HG02973 (cell line): ENCODE results near the gene SAV1.
A peak's percentile ranks its signal among the peaks of the same experiment; 100 is the strongest.
"Not testable (repeated sequence)": the region's sequence is repeated elsewhere in the genome, so short reads cannot be mapped to it uniquely, and the experiment has no call there.

Experiments
- ATAC-seq: cut with Tn5 transposase; IDR thresholded peaks from one replicate; pipeline ENCODE4 v1.9.1; 2021; ENCODE audit warnings: moderate library complexity; ENCODE audit not compliant: unreplicated experiment

SAV1 gene

GRCh38 chr14:50666772-50667683, 1.1 kb downstream of the SAV1 start:
- no peak for ATAC-seq

GRCh38 chr14:50665300-50665699, 2.8 kb downstream of the SAV1 start:
- not testable (repeated sequence) for ATAC-seq

GRCh38 chr14:50664579-50664978, 3.5 kb downstream of the SAV1 start:
- ATAC-seq = not testable (repeated sequence)

DNA sequence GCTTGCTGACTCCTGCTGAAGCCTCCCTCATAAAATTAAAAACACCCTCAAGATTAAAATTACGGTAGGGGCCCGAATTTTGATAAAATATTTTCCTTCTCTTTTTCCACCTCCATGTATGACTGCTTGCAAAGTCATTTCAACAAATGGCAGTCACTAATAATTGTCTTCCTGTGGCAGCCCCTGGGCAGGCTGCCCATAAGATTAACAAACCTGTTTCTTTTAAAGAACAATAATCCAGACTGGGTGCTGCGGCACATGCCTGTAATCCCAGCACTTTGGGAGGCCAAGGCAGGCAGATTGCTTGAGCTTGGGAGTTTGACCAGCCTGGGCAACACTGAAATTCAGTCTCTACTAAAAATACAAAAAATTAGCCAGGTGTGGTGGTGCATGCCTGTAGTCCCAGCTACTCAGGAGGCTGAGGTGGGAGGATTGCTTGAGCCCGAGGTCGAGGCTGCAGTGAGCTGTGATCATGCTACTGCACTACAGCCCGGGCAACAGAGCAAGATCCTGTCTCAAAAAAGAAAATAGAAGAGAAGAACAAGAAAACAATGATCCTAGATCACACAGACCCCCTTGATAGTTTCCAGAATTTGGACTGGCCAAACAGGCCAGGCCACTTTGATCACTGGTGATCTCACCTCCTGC, 8.7 kb downstream of the SAV1 start:
- no peak for ATAC-seq

- no peak for ATAC-seq
Measured at GRCh38 chr14:50658203-50658602, 9.9 kb downstream of the SAV1 start.

DNA sequence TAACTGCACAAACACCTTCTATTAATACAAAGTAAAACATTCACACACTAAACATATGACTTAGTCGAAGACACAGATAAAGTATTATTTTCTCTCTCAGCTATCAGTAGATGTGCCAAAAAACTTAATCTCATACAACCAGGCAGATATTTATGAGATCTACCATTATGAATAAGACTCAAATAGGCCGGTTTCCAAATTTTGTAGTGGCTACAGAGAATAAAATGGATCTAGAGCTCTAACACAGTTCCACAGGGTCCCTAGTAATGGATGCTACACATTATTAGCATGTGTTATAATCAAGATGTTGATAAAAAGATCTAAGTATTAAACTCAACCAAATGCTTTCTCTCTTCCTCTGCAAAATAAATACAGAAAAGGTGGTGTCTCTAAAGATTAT, 10.4 kb downstream of the SAV1 start:
- no peak for ATAC-seq

- no peak for ATAC-seq
Measured at GRCh38 chr14:50656776-50657175, 11.3 kb downstream of the SAV1 start.

DNA sequence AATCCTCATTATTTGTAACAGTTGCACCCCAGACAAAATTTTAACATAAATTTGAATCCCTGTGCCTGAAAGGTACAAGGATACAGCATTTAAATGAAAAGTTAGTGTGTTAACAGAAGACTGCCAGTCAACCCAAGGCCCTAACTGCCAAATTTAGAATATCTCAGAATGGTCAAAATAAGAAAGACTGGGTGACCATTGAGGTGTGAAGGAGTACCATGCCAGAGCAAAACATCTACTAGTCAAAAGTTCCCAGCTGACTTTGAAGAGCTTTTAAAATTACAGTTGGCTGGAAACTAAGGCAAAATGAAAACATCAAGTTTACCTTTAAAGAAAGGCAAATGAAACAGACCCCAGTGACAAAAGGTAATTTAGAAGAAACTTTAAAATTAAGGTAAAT, 18.4 kb downstream of the SAV1 start:
- ATAC-seq = no peak

DNA sequence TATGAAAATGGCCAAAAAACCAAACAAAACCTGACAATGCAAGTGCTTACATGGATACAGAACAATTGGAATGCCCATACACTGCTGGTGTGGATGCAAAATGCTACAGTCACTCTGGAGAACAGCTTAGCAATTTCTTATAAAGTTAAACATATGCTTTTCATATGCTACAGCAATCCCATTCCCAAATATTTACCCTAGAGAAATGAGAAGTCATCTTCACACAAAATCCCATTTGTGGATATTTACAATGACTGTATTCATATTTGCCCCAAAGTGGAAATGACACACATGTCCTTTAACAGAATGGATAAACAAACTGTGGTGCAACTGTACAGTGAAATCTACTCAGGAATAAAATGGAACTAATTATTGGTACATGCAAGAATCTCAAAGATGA, 20.4 kb downstream of the SAV1 start:
- ATAC-seq = no peak

- peak; percentile 91 for ATAC-seq
Measured at GRCh38 chr14:50647282-50647681, 20.8 kb downstream of the SAV1 start.

DNA sequence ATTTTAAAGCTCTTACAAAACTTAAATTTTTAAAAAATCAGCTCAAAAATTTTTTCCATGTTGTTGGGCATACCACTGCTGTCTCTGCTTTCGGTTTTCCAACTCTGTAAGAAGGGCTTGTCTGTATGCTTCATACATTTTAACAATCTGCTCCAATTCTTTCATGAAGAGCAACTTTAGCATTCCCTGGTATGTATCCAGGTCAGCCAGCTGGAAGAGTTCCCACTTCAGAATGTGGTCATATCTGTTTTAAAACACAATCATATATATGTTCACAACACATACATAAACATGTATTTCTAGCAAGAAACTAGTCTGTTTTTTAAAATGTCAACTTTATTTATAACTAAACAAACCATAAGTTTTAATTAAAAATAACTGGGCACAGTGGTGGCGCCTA, 33.0 kb downstream of the SAV1 start:
- ATAC-seq = no peak

DNA sequence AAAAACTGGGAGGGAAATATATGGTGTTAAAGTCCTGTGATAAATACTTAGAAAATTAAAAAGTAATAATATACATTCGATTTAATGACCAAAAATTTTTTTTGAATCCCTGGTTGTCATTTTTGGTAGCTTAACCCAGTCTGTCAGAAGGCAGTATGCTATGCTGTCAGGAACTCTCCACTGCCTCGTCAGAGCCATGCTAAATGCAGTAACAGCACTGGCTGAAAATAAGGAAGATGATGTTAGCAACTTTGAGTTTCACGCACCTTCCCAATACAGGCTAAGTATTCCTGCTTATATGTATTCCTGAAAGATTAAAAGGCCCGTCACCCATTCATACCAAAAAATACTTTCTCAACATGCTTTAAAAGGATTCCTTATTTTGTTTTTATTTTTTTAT, 34.2 kb downstream of the SAV1 start:
- no peak for ATAC-seq

DNA sequence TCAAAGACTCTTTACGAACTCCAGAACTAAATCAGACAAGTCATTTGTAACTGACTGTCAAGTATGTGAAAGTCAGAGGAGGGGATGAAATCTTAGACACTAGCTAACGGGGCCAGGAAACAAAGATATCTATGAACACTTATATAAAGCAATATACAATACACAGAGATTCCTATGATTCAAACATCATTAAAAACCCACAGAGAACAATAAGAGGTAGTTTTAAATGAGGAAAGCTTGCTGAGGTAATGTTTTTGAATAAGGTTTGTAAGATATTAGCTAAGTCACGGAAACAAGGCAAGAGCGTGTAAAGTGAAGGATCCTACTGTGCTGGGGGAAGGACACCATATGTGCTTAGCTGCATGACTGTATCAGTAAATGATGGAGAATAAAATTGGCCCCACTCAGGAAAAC, 36.7 kb downstream of the SAV1 start:
- ATAC-seq = no peak

- not testable (repeated sequence) for ATAC-seq
Measured at GRCh38 chr14:50624947-50625346, 43.2 kb downstream of the SAV1 start.

GRCh38 chr14:50624447-50624846, 43.7 kb downstream of the SAV1 start:
- ATAC-seq = no peak

DNA sequence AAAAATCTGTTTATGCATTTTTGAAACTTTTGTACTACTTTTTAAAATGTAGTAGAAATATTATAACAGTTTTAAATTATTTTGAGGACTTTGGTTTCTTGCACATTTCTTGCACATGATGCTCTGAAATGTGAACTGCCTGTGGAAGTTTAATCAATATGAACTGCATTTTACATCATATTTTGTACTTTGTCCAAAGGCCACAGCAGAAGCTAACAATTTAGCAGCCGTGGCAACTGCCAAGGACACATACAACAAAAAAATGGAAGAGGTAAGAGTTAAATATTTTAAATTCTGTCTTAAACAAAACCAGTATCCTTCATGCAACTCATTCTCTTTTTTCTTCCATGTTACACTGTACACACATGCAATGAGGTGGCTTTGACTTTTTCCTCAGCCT, 45.1 kb downstream of the SAV1 start:
- no peak for ATAC-seq

DNA sequence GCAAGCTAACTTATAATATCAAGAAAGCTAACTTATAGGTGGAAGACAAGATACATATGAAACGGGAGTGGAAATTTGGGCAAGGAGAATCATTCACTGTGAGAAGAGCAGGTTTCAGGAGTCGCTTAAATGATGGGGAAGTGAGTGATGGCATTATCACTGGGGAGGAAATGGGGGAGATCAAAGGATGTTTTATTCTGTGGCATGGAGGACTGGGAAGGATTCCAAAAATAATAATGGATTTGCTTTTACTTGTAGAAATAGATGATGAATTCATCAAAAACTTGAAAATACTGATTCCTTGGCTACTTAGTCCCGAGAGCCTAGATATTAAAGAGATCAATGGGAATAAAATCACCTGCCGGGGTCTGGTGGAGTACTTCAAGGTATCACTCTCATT, 47.8 kb downstream of the SAV1 start:
- ATAC-seq = no peak

- no peak for ATAC-seq
Measured at GRCh38 chr14:50619569-50620141, 48.5 kb downstream of the SAV1 start.

GRCh38 chr14:50616275-50616674, 51.8 kb downstream of the SAV1 start:
- no peak for ATAC-seq

GRCh38 chr14:50615552-50615951, 52.6 kb downstream of the SAV1 start:
- no peak for ATAC-seq

- no peak for ATAC-seq
Measured at GRCh38 chr14:50615056-50615455, 53.0 kb downstream of the SAV1 start.

DNA sequence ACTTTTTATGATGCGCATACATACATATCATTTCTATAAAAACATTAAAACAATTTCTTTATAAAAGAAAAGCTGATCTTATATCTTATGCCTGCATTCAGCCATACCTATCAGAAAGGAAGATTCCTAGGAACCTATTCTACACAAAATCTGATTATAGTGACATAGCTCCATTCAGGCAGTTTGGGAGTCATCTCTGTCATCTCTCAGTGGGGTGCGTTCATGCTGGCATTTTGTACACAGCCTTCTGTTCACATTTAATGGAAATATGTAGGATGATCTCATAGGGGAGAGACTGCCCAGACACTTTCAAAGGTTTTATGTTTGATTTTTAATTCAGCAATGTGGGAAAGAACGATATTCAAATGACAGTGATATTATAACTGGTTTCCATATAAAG, 55.3 kb downstream of the SAV1 start:
- no peak for ATAC-seq
